Liver (tissue), 3 donors: ENCODE measurements around the gene NOS1AP.

ENCODE experiments used
- ATF3 ChIP-seq: IDR thresholded peaks from 2 replicates; pipeline ENCODE4 v1.6.1; 2016; ENCODE audit warnings: antibody characterized with exemption
- CTCF ChIP-seq: fragments of 150-350 bp; IDR thresholded peaks from 2 replicates; pipeline ENCODE4 v1.5.1; 2017; ENCODE audit warnings: improper control_type of control experiment, low read depth, low read length; ENCODE audit not compliant: missing input control
- GABPA ChIP-seq, 2 donors: IDR thresholded peaks in 1 of 2; conservative IDR thresholded peaks in 1 of 2; 2 replicates each; pipeline ENCODE4 v1.6.1; 2016; ENCODE audit warnings: antibody characterized with exemption in 2 of 2, mild to moderate bottlenecking in 1 of 2, moderate library complexity in 1 of 2
- JUND ChIP-seq, 2 donors: IDR thresholded peaks; 2 replicates each; pipeline ENCODE4 v1.6.1; 2016; ENCODE audit warnings: antibody characterized with exemption in 2 of 2
- donor health status: healthy.
- donor health status: healthy.

- no peak for TF ChIP-seq CTCF
- no peak for TF ChIP-seq ATF3
- TF ChIP-seq JUND (IDR thresholded peaks at IDR 0.05) = no peak
- no peak for TF ChIP-seq GABPA (IDR thresholded peaks at IDR 0.05 in 1 of 2, conservative IDR thresholded peaks at IDR 0.05 in 1 of 2)
These were observed 146.4 kb downstream of the NOS1AP start for GRCh38 chr1:162215902-162216301.
